BLaER1 (cell line): ENCODE data around the gene ATP8A2.
A peak's percentile ranks its signal among the peaks of the same experiment; 100 is the strongest.

Source experiments
- H3K27ac ChIP-seq: shearing (Covaris generic); formaldehyde crosslinking; 2 replicates; pipeline ENCODE4 v1.8.1; 2022
- H3K27me3 ChIP-seq: shearing (Covaris generic); formaldehyde crosslinking; 2 replicates; pipeline ENCODE4 v1.8.1; 2022
- H3K36me3 ChIP-seq: shearing (Covaris generic); formaldehyde crosslinking; 2 replicates; pipeline ENCODE4 v1.8.1; 2022
- H3K4me1 ChIP-seq: shearing (Covaris generic); formaldehyde crosslinking; 2 replicates; pipeline ENCODE4 v1.8.1; 2022
- H3K4me2 ChIP-seq: shearing (Covaris generic); formaldehyde crosslinking; 2 replicates; pipeline ENCODE4 v1.8.1; 2022
- H3K4me3 ChIP-seq: shearing (Covaris generic); formaldehyde crosslinking; 2 replicates; pipeline ENCODE4 v1.8.1; 2022
- H3K9ac ChIP-seq: shearing (Covaris generic); formaldehyde crosslinking; 2 replicates; pipeline ENCODE4 v1.8.1; 2022
- H3K9me3 ChIP-seq: shearing (Covaris generic); formaldehyde crosslinking; 2 replicates; pipeline ENCODE4 v1.8.1; 2022
- H4K20me1 ChIP-seq: shearing (Covaris generic); formaldehyde crosslinking; 2 replicates; pipeline ENCODE4 v1.8.1; 2022
- Cebpa-rat ChIP-seq: shearing (Covaris generic); IDR thresholded peaks from 2 replicates; pipeline ENCODE4 v1.8.1; 2022

ATP8A2 gene

DNA sequence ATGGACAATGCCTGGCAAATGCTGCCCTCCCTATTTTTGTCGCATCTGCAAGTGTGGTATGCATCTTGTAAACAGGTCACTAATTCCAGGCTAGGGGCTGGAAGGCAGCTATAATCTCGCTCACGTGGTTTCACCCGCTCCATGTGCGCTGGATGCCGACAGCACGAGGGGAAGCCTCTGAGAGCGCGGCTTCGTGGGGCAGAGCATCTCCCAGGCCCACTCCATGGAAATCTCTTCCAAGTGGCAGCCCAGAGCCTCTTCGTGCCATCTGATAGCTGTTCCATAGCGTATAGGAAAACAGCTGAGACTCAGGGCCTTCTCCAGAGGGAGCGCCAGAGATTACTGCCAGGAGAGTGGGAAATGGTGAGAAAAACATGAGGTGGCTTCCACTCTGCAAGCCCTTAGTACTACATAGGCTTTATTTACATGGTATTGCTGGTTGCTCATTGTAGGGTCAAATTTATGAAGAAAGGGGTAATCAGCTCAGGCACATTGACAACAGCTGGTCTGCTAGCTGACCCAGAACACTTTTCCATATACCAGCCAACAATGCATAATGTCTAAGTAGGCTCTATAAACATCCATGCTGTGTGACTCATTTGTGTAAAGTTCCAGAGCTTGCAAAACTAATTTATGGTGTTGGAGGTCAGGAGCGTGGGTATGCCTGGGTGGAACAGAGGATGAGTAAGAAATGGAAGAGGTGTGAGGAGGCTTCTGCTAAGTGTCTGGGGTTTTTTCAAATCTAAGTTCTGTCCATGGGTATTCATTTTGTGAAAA is 514.9 kb downstream of the ATP8A2 start:
- Histone ChIP-seq H3K4me2 (no peak overlapping the region), H3K4me1 (peaks cover 46% of the 10 kb centered on the region), H3K27ac (no peak overlapping the region), H4K20me1 (no peaks in the 10 kb centered on the region), H3K9me3 (no peaks in the 10 kb centered on the region), H3K27me3 (no peaks in the 10 kb centered on the region), H3K9ac (no peak overlapping the region), H3K4me3 (no peak overlapping the region), H3K36me3 (no peaks in the 10 kb centered on the region)
- TF ChIP-seq Cebpa-rat: no peak

DNA sequence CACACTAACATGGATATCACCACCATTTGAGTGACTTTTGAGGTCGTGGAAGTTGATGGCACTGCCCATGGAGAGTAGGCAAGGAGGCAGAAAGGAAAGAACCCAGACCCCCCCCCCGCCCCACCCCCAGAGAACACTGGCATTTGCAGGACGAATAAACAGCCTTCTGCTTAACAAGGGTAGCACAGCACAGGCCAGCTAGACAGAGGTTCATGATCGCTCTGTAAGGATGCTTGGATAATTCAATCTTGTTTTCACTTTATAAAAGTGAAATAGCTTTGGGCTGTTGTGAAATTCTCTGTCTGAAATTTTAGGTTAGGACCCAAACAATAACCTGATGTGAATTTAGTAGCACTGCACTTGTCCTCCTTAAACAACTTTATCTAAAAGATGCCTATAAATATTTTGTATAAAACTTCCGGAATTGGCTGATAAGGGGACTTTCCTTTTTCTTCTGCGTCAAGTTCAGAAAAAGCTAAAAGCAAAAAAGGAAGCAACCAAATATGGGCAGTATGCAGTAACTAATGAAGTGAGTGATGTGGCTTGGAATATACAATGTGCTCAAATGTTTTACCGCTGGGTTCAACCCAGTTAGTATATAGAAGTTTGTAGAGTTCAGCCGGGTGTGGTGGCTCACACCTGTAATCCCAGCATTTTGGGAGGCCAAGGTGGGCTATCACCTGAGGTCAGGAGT is 516.3 kb downstream of the ATP8A2 start:
- H3K4me2 ChIP-seq: 0 out of 2 replicates have a peak overlapping the region, but pooled peaks have one; percentile 26
- no peaks in the 10 kb centered on the region for H3K9me3 ChIP-seq
- H4K20me1 ChIP-seq: no peaks in the 10 kb centered on the region
- H3K36me3 ChIP-seq: no peaks in the 10 kb centered on the region
- peaks cover 32% of the 10 kb centered on the region for H3K4me1 ChIP-seq
- H3K27ac ChIP-seq: no peak overlapping the region
- no peak for TF ChIP-seq Cebpa-rat
- H3K27me3 ChIP-seq: no peaks in the 10 kb centered on the region
- no peak overlapping the region for H3K9ac ChIP-seq
- H3K4me3 ChIP-seq: no peak overlapping the region

DNA sequence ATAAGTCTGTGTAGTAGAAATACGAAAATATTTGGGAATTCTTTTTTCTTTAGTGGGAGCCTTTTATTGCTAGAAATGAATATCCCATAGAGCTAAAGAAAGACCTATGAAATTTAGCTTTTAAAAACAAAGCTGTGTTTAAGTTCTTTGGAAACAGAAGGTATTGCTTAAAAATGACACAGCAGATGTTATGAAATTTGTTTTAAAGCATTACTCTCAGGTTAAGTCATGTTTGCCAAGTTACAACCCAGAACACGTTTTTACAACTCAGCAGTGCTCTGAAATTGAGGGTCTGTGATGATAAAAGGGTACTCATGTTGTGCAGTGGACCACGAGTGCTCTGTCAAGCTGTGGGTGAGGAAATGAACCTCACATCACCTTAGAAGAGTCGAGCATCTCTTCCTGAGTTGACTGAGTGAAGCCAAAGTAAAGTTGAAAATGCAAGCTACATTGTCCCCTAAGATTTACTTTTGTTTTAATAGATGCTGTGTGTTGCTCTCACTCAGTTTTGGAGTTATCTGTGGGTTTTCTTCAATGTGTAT is 519.0 kb downstream of the ATP8A2 start:
- Histone ChIP-seq H3K4me2 (0 out of 2 replicates have a peak overlapping the region, but pooled peaks have one; percentile 4), H3K36me3 (no peaks in the 10 kb centered on the region), H3K9me3 (no peaks in the 10 kb centered on the region), H3K4me3 (no peak overlapping the region), H4K20me1 (no peaks in the 10 kb centered on the region), H3K9ac (no peak overlapping the region), H3K4me1 (peaks cover 18% of the 10 kb centered on the region; the same call in 1 of the 2 replicates), H3K27ac (no peak overlapping the region), H3K27me3 (no peaks in the 10 kb centered on the region)
- TF ChIP-seq Cebpa-rat: no peak

DNA sequence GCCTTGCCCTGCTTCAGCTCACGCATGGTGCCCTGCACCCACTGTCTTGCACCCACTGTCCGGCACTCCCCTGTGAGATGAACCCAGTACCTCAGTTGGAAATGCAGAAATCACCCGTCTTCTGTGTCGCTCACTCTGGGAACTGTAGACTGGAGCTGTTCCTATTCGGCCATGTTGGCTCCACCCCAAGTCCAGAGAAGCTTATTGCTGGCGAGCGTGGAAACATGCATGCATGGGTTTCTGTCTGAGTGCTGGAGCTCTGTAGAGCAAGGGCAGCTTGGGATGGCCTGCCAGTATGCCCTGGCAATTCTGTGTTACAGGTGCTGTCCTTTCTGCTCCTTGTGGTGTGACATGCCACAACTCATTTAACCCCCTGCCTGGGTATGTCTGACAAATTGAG is 527.2 kb downstream of the ATP8A2 start:
- peak overlapping the region; percentile 33; the same call in 1 of the 2 replicates for H3K4me2 ChIP-seq
- no peak for TF ChIP-seq Cebpa-rat
- H4K20me1 ChIP-seq: no peaks in the 10 kb centered on the region
- H3K36me3 ChIP-seq: no peaks in the 10 kb centered on the region
- peaks cover 53% of the 10 kb centered on the region for H3K9me3 ChIP-seq
- H3K4me3 ChIP-seq: no peak overlapping the region
- no peak overlapping the region for H3K9ac ChIP-seq
- H3K27me3 ChIP-seq: no peaks in the 10 kb centered on the region
- H3K27ac ChIP-seq: no peak overlapping the region
- peaks cover 31% of the 10 kb centered on the region for H3K4me1 ChIP-seq

DNA sequence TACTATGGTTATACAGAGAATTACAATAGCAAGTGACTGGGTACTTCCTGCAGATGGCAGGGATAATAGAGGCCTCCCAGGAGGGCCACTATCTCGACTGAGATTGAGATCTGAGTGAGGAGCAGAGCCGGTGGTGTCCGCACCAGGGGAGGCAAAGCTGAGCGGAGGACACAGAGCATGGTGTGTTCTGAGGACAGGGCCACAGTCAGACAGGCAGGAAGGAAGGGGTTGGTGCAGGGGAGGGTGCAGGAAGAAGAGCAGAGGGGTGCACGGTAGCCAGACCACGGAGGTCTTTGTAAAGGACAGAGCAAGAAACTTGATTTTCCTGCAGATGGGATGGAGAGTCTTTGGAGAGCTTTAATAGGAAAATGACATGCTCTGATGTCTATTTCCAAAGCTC is 527.7 kb downstream of the ATP8A2 start:
- H3K27ac ChIP-seq: no peak overlapping the region
- peaks cover 58% of the 10 kb centered on the region for H3K9me3 ChIP-seq
- peaks cover 31% of the 10 kb centered on the region for H3K4me1 ChIP-seq
- H3K27me3 ChIP-seq: no peaks in the 10 kb centered on the region
- TF ChIP-seq Cebpa-rat: no peak
- H3K36me3 ChIP-seq: no peaks in the 10 kb centered on the region
- no peak overlapping the region for H3K4me3 ChIP-seq
- H3K9ac ChIP-seq: no peak overlapping the region
- H3K4me2 ChIP-seq: peak overlapping the region; percentile 33
- H4K20me1 ChIP-seq: no peaks in the 10 kb centered on the region

DNA sequence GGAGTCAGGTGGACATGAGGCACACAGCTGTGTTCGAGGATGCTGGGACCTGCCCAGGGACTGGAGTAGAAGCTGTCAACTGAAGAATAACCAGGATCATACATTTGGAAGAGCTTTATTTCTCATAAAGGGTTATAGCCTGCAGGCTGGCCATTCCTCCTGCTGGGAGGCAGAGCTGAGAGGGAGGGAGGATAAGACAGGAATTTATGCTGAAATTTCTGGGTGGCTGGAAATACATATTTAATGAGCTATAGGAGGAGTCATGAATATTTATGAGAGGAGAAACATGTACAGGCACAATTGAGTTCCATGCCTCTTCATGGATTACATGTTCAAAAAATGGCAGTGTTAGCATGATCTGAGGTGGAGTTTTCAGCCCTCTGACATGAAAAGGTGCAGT is 528.2 kb downstream of the ATP8A2 start:
- H3K4me1 ChIP-seq: peaks cover 33% of the 10 kb centered on the region
- no peaks in the 10 kb centered on the region for H4K20me1 ChIP-seq
- TF ChIP-seq Cebpa-rat: no peak
- H3K27ac ChIP-seq: no peak overlapping the region
- peaks cover 59% of the 10 kb centered on the region for H3K9me3 ChIP-seq
- no peak overlapping the region for H3K4me3 ChIP-seq
- no peaks in the 10 kb centered on the region for H3K27me3 ChIP-seq
- no peak overlapping the region for H3K9ac ChIP-seq
- H3K4me2 ChIP-seq: peak overlapping the region; percentile 33
- H3K36me3 ChIP-seq: no peaks in the 10 kb centered on the region

DNA sequence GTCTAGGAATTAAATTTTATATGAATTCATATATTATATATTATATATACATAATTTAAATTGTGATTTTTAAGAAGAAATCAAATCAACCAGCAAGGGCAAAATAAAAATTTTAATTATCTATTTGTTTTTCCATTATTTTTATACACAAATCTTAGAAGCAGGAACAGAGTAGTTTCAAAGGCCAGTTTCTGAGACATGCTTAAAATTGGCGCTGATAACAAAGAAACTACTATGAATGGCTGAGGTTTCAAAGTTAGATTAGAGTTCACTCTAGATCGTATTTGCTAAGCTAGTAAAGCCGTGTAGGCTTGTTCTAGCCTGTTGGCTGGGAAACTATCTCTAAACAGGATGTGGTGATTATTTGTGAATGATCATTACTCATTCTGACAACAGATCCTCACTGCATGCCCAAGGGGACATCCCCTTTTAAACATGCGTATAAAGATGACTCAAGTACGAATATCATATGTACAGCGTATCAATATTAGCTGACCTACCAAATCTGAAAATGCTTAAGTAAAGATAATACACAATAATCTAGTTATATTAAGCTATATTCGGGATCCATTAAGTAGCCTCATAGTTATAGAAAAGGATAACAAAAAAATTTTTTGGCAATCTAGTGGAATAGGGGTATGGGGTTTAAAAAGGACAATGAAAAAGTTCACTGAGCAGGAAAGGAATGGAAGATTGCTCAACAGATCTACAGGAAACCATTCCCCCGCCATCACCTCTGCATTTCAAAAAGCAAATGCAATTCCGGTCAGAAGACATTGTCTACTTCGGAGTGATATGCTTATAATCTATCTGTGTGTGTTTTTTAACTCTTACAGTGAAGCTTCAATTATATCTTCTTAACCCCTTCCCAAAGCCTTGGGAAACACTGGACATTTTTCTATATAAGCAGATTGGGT is 529.9 kb downstream of the ATP8A2 start:
- H3K9me3 ChIP-seq: peaks cover 59% of the 10 kb centered on the region
- H3K9ac ChIP-seq: no peak overlapping the region
- H3K4me2 ChIP-seq: peak overlapping the region; percentile 47
- H3K27ac ChIP-seq: no peak overlapping the region
- H3K4me1 ChIP-seq: peaks cover 50% of the 10 kb centered on the region
- H3K36me3 ChIP-seq: no peaks in the 10 kb centered on the region
- no peaks in the 10 kb centered on the region for H4K20me1 ChIP-seq
- H3K27me3 ChIP-seq: no peaks in the 10 kb centered on the region
- H3K4me3 ChIP-seq: no peak overlapping the region
- TF ChIP-seq Cebpa-rat: no peak

DNA sequence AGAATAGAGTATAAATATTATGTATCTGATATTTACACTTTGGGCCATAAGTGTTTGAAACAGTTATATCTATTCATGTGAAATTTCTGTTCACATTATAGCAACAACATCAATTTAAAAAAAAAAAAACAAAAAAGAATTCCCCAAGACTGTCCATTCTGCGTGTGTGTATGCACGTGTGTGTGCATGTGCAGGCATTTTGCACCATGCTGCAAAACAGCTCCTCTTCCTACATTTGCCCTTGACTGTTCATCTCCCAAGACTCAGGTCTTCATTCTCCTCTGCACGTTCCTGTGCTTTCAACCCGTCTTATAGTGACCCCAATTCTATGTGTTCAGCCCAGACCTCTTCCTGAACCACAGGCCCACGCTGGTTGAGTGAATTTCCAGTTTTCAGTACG is 530.7 kb downstream of the ATP8A2 start:
- Histone ChIP-seq H3K27ac (no peak overlapping the region), H3K9ac (no peak overlapping the region), H3K27me3 (no peaks in the 10 kb centered on the region), H3K36me3 (no peaks in the 10 kb centered on the region), H3K4me1 (peaks cover 58% of the 10 kb centered on the region), H3K9me3 (peaks cover 57% of the 10 kb centered on the region), H3K4me2 (peak overlapping the region; percentile 47), H4K20me1 (no peaks in the 10 kb centered on the region), H3K4me3 (no peak overlapping the region)
- TF ChIP-seq Cebpa-rat: no peak

DNA sequence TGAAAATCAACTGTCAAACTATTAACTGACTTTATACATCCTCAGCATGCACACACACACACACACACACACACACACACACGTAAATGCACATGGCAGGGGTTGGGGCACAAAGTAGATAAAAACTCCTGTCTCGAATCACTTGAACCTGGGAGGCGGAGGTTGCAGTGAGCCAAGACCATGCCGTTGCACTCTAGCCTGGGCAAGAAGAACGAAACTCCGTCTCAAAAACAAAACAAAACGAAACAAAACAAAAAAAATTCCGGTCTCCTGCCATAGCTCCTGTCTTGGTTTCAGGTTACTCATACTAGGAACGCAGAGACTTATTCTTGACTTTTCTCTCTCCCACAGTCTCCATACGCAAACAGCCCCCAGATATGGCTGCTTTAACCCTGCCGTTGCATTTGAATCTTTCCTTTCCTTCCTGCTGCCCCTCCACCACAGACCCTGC is 531.1 kb downstream of the ATP8A2 start:
- Histone ChIP-seq H3K9me3 (peaks cover 52% of the 10 kb centered on the region), H3K4me3 (no peak overlapping the region), H3K4me1 (peaks cover 62% of the 10 kb centered on the region), H3K9ac (no peak overlapping the region), H4K20me1 (no peaks in the 10 kb centered on the region), H3K27ac (no peak overlapping the region), H3K36me3 (no peaks in the 10 kb centered on the region), H3K27me3 (no peaks in the 10 kb centered on the region), H3K4me2 (peak overlapping the region; percentile 47)
- no peak for TF ChIP-seq Cebpa-rat
